GM08714 (cell line): Measurements from ENCODE around the gene DPM2.

ENCODE experiments used
- H3K4me3 ChIP-seq: fragments of 200-500 bp; sonication (Bioruptor generic); 2 replicates; pipeline ENCODE4 v1.5.1; 2014; ENCODE audit warnings: mild to moderate bottlenecking, low read length, inconsistent platforms
- ZNF274 ChIP-seq: IDR thresholded peaks from 2 replicates; pipeline ENCODE4 v1.6.1; 2012; ENCODE audit warnings: mild to moderate bottlenecking, low read depth, low read length

Gene DPM2

GRCh38 chr9:127953768-127954505, 16.3 kb upstream of the DPM2 start:
- no peak overlapping the region for H3K4me3 ChIP-seq
- TF ChIP-seq ZNF274: no peak

- H3K4me3 ChIP-seq: no peak overlapping the region
- TF ChIP-seq ZNF274: no peak
Observed at GRCh38 chr9:127953154-127953553, 15.5 kb upstream of the DPM2 start.

- H3K4me3 ChIP-seq: no peak overlapping the region
- TF ChIP-seq ZNF274: no peak
Observed at GRCh38 chr9:127950513-127951289, 13.0 kb upstream of the DPM2 start.

- no peak for TF ChIP-seq ZNF274
- no peak overlapping the region for H3K4me3 ChIP-seq
Observed at GRCh38 chr9:127949827-127950512, 12.3 kb upstream of the DPM2 start.

GRCh38 chr9:127947841-127948710, 10.4 kb upstream of the DPM2 start:
- no peak overlapping the region for H3K4me3 ChIP-seq

GRCh38 chr9:127946728-127947127, 9.1 kb upstream of the DPM2 start:
- no peak for TF ChIP-seq ZNF274
- no peak overlapping the region for H3K4me3 ChIP-seq

More at GRCh38 chr9:127947841-127948710, 10.4 kb upstream of the DPM2 start:
- TF ChIP-seq ZNF274: no peak

GRCh38 chr9:127945942-127946341, 8.3 kb upstream of the DPM2 start:
- no peak overlapping the region for H3K4me3 ChIP-seq
- no peak for TF ChIP-seq ZNF274

GRCh38 chr9:127945338-127945737, 7.7 kb upstream of the DPM2 start:
- no peak for TF ChIP-seq ZNF274
- H3K4me3 ChIP-seq: no peak overlapping the region

- TF ChIP-seq ZNF274: no peak
- no peak overlapping the region for H3K4me3 ChIP-seq
Observed at GRCh38 chr9:127944586-127945218, 7.0 kb upstream of the DPM2 start.

GRCh38 chr9:127943731-127944144, 6.1 kb upstream of the DPM2 start:
- H3K4me3 ChIP-seq: no peak overlapping the region
- no peak for TF ChIP-seq ZNF274

- no peak overlapping the region for H3K4me3 ChIP-seq
- TF ChIP-seq ZNF274: no peak
Observed at GRCh38 chr9:127943011-127943662, 5.5 kb upstream of the DPM2 start.

GRCh38 chr9:127942216-127943010, 4.8 kb upstream of the DPM2 start:
- no peak for TF ChIP-seq ZNF274
- no peak overlapping the region for H3K4me3 ChIP-seq
